Ishikawa (cell line): ENCODE measurements around the gene HSH2D.

ENCODE experiments used
- CREB1 ChIP-seq: IDR thresholded peaks from 2 replicates; pipeline ENCODE4 v1.6.1; 2012; ENCODE audit warnings: low read depth
- TAF1 ChIP-seq: IDR thresholded peaks from 2 replicates; pipeline ENCODE4 v1.6.1; 2012; ENCODE audit warnings: low read depth, mild to moderate bottlenecking

DNA sequence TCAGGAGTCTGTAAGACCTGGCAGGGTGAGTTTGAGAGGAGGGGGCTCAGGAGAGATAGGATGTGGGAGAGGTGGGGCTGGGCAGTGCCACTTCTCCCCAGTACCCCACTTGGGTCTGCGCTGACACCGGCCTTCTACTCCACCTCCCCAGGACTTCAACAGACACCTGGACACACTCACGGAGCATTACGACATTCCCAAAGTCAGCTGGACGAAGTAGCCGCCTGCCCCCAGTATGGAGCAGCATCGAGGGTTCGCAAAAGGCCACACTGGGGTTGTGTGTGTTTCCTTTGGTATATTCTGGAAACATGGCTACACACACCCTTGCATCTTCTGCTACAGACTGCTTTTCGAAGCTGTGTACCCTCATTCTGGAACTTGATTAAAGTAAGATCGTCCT, 47.3 kb downstream of the HSH2D start:
- no peak for TF ChIP-seq TAF1
- no peak for TF ChIP-seq CREB1
